GM23338 (cell line): ENCODE measurements around the gene MKI67. TPM values are rescaled to one million over a fixed set of nuclear protein-coding genes. Genes with fewer than 3 reads are reported as not detected.

Experiments used
- ATAC-seq: fragments of 200-7000 bp; cut with Tn5 transposase; 3 replicates; pipeline ENCODE4 v1.9.1; 2020
- DNase-seq: peaks from one replicate; pipeline ENCODE4 v3.0.0-alpha.2; 2015; ENCODE audit warnings: low spot score
- H2AFZ ChIP-seq: fragments of 200-600 bp; sonication (generic); 2 replicates; pipeline ENCODE4 v1.8.0; 2016; ENCODE audit warnings: antibody characterized with exemption, mild to moderate bottlenecking, moderate library complexity
- H3F3A ChIP-seq: fragments of 200-600 bp; sonication (generic); replicated peaks from 2 replicates; pipeline ENCODE4 v1.8.0; 2017; ENCODE audit warnings: antibody characterized with exemption, mixed run types, low read depth
- H3K27ac ChIP-seq: fragments of 200-600 bp; sonication (generic); 2 replicates; pipeline ENCODE4 v1.6.1; 2016; ENCODE audit warnings: low read depth
- H3K27me3 ChIP-seq: fragments of 200-600 bp; sonication (generic); 2 replicates; pipeline ENCODE4 v1.8.0; 2016; ENCODE audit warnings: mild to moderate bottlenecking, mixed run types, moderate library complexity; ENCODE audit not compliant: insufficient read depth
- H3K36me3 ChIP-seq: fragments of 200-600 bp; sonication (generic); 2 replicates; pipeline ENCODE4 v1.8.0; 2016; ENCODE audit warnings: mild to moderate bottlenecking; ENCODE audit not compliant: insufficient read depth
- H3K4me1 ChIP-seq: fragments of 200-600 bp; sonication (generic); 2 replicates; pipeline ENCODE4 v1.8.0; 2016; ENCODE audit warnings: mild to moderate bottlenecking, moderate library complexity; ENCODE audit not compliant: insufficient read depth
- H3K4me2 ChIP-seq: fragments of 200-600 bp; sonication (generic); 2 replicates; pipeline ENCODE4 v1.7.1; 2017; ENCODE audit warnings: mixed run types
- H3K4me3 ChIP-seq: fragments of 200-600 bp; sonication (generic); 2 replicates; pipeline ENCODE4 v1.6.1; 2016; ENCODE audit warnings: mixed run types
- H3K79me2 ChIP-seq: fragments of 200-600 bp; sonication (generic); replicated peaks from 2 replicates; pipeline ENCODE4 v1.8.0; 2017; ENCODE audit warnings: mild to moderate bottlenecking; ENCODE audit not compliant: insufficient read depth
- H3K9me2 ChIP-seq: fragments of 200-600 bp; sonication (generic); 2 replicates; pipeline ENCODE4 v1.8.0; 2017; ENCODE audit not compliant: insufficient read depth
- H4K20me1 ChIP-seq: fragments of 200-600 bp; sonication (generic); replicated peaks from 2 replicates; pipeline ENCODE4 v1.8.0; 2017; ENCODE audit warnings: mild to moderate bottlenecking; ENCODE audit not compliant: insufficient read depth
- H3K27ac Mint-ChIP-seq: 2 replicates; pipeline ENCODE4 v1.8.0; 2020; ENCODE audit warnings: inconsistent platforms, mild to moderate bottlenecking, moderate library complexity, mixed read lengths
- H3K27me3 Mint-ChIP-seq: 3 replicates; pipeline ENCODE4 v1.8.0; 2022; ENCODE audit warnings: low read depth, mild to moderate bottlenecking, moderate library complexity, mixed read lengths, inconsistent platforms; ENCODE audit not compliant: insufficient read depth, poor library complexity
- H3K36me3 Mint-ChIP-seq: 3 replicates; pipeline ENCODE4 v1.8.0; 2021; ENCODE audit warnings: low read depth, mild to moderate bottlenecking, inconsistent platforms, moderate library complexity, mixed read lengths
- H3K4me1 Mint-ChIP-seq: 3 replicates; pipeline ENCODE4 v1.8.0; 2020; ENCODE audit warnings: mild to moderate bottlenecking, inconsistent platforms, mixed read lengths
- H3K4me3 Mint-ChIP-seq: 3 replicates; pipeline ENCODE4 v1.8.0; 2021; ENCODE audit warnings: moderate library complexity, mild to moderate bottlenecking, inconsistent platforms, mixed read lengths
- H3K9me3 Mint-ChIP-seq: 3 replicates; pipeline ENCODE4 v1.8.0; 2020; ENCODE audit warnings: moderate library complexity, mild to moderate bottlenecking, inconsistent platforms, mixed read lengths
- CREB1 ChIP-seq: fragments of 250-450 bp; sonication (Bioruptor Pico); IDR thresholded peaks from 2 replicates; pipeline ENCODE4 v1.5.0; 2020; ENCODE audit warnings: low read depth, mild to moderate bottlenecking, moderate library complexity
- CTCF ChIP-seq, 2 experiments: fragments of 200-600 bp in 1 of 2; sonication (generic) in 1 of 2; conservative IDR thresholded peaks; 2 replicates each; pipeline versions ENCODE4 v1.5.1 to v1.6.1; 2016 to 2017; ENCODE audit warnings: antibody characterized with exemption in 2 of 2, low read depth in 2 of 2, mild to moderate bottlenecking in 2 of 2, moderate library complexity in 1 of 2
- ETS1 ChIP-seq: IDR thresholded peaks from 2 replicates; pipeline ENCODE4 v1.6.1; 2016; ENCODE audit warnings: antibody characterized with exemption
- EZH2 ChIP-seq: fragments of 200-600 bp; sonication (generic); IDR thresholded peaks from one replicate; pipeline ENCODE4 v1.8.0; 2017; ENCODE audit warnings: antibody characterized with exemption, mild to moderate bottlenecking, low read depth; ENCODE audit not compliant: unreplicated experiment
- EZH2phosphoT487 ChIP-seq: fragments of 200-600 bp; sonication (generic); IDR thresholded peaks from one replicate; pipeline ENCODE4 v1.8.1; 2018; ENCODE audit warnings: antibody characterized with exemption; ENCODE audit not compliant: unreplicated experiment
- JUNB ChIP-seq: IDR thresholded peaks from one replicate; pipeline ENCODE4 v1.6.1; 2016; ENCODE audit warnings: antibody characterized with exemption; ENCODE audit not compliant: unreplicated experiment
- NANOG ChIP-seq: IDR thresholded peaks from 2 replicates; pipeline ENCODE4 v1.6.1; 2016; ENCODE audit warnings: antibody characterized with exemption, borderline replicate concordance
- POLR2AphosphoS5 ChIP-seq: IDR thresholded peaks from 2 replicates; pipeline ENCODE4 v1.6.1; 2016; ENCODE audit warnings: antibody characterized with exemption, low read depth
- REST ChIP-seq: IDR thresholded peaks from one replicate; pipeline ENCODE4 v1.6.1; 2018; ENCODE audit warnings: antibody characterized with exemption; ENCODE audit not compliant: unreplicated experiment
- STAT1 ChIP-seq: IDR thresholded peaks from one replicate; pipeline ENCODE4 v1.6.1; 2016; ENCODE audit warnings: antibody characterized with exemption; ENCODE audit not compliant: unreplicated experiment
- ZNF114 ChIP-seq: fragments of 250-450 bp; sonication (Bioruptor Pico); IDR thresholded peaks from 2 replicates; pipeline ENCODE4 v1.5.0; 2020; ENCODE audit warnings: mild to moderate bottlenecking, moderate library complexity
- ZNF331 ChIP-seq: fragments of 250-450 bp; sonication (Bioruptor Pico); IDR thresholded peaks from 2 replicates; pipeline ENCODE4 v1.5.0; 2020; ENCODE audit warnings: low read depth, mild to moderate bottlenecking, moderate library complexity
- ZNF462 ChIP-seq: fragments of 250-450 bp; sonication (Bioruptor Pico); IDR thresholded peaks from 2 replicates; pipeline ENCODE4 v1.5.0; 2020; ENCODE audit warnings: mild to moderate bottlenecking, moderate library complexity
- polyA plus RNA-seq: library from polyadenylated mRNA; unstranded; fragments of >200 nt; fragmentation: Nextera tagmentation; extraction: Ambion mirVana; gene quantifications from 2 replicates; pipeline ENCODE4 v1.2.1, GENCODE V29; 2016
- total RNA-seq: library from RNA; depleted of rRNA; stranded (reverse); fragments of >200 nt; shearing (Covaris generic); gene quantifications from 2 replicates; pipeline ENCODE4 v1.2.3, GENCODE V29; 2014

MKI67 gene
- total and polyA plus RNA-seq, 2 experiments from 2014 or later: 58.0 to 103 TPM

GRCh38 chr10:128173386-128173785, 47.2 kb upstream of the MKI67 start:
- no peak overlapping the region for H3K27ac Mint-ChIP-seq

More at GRCh38 chr10:128173386-128173785, 47.2 kb upstream of the MKI67 start:
- no peak for DNase-seq
- H2AFZ ChIP-seq: no peak overlapping the region
- no peak overlapping the region for H3K4me3 Mint-ChIP-seq
- peaks cover 17% of the 10 kb centered on the region for H3K36me3 Mint-ChIP-seq
- H3K27me3 ChIP-seq: no peaks in the 10 kb centered on the region
- H3K36me3 ChIP-seq: 0 out of 2 replicates have a peak, but pooled peaks cover 6% of the 10 kb centered on the region
- no peaks in the 10 kb centered on the region for H3K79me2 ChIP-seq
- H3F3A ChIP-seq: no peaks in the 10 kb centered on the region
- H3K4me3 ChIP-seq: no peak overlapping the region
- H3K27ac ChIP-seq: no peak overlapping the region
- no peak for ATAC-seq
- TF ChIP-seq POLR2AphosphoS5: no peak
- no peak for TF ChIP-seq REST
- no peak for TF ChIP-seq NANOG
- no peak for TF ChIP-seq ETS1
- TF ChIP-seq JUNB: no peak
- TF ChIP-seq CTCF (conservative IDR thresholded peaks at IDR 0.05; ENCODE audit: low read depth in 2 of 2): no peak
- no peak for TF ChIP-seq EZH2
- TF ChIP-seq STAT1: no peak
- no peak for TF ChIP-seq ZNF462 (CRISPR knock-in tag)
- TF ChIP-seq ZNF331 (CRISPR knock-in tag): no peak
- no peak for TF ChIP-seq EZH2phosphoT487
- no peak for TF ChIP-seq ZNF114 (CRISPR knock-in tag)
- TF ChIP-seq CREB1 (CRISPR knock-in tag): no peak
- H3K9me2 ChIP-seq: no peaks in the 10 kb centered on the region
- no peaks in the 10 kb centered on the region for H3K4me1 ChIP-seq
- no peak overlapping the region for H3K4me2 ChIP-seq
- no peaks in the 10 kb centered on the region for H4K20me1 ChIP-seq
- H3K4me1 Mint-ChIP-seq: peaks cover 5% of the 10 kb centered on the region; the same call in 1 of the 3 replicates
- peaks cover 54% of the 10 kb centered on the region for H3K9me3 Mint-ChIP-seq
- peaks cover 11% of the 10 kb centered on the region for H3K27me3 Mint-ChIP-seq
